NCI-H82 (cell line): Measurements from ENCODE around the gene HIP1.
A peak's percentile ranks its signal among the peaks of the same experiment; 100 is the strongest.
"Not testable (repeated sequence)": the region's sequence is repeated elsewhere in the genome, so short reads cannot be mapped to it uniquely, and the experiment has no call there.

Source experiments
- DNase-seq: peaks from one replicate; lab custom pipeline; 2025; lab: John Stamatoyannopoulos, UW

The HIP1 gene

DNA sequence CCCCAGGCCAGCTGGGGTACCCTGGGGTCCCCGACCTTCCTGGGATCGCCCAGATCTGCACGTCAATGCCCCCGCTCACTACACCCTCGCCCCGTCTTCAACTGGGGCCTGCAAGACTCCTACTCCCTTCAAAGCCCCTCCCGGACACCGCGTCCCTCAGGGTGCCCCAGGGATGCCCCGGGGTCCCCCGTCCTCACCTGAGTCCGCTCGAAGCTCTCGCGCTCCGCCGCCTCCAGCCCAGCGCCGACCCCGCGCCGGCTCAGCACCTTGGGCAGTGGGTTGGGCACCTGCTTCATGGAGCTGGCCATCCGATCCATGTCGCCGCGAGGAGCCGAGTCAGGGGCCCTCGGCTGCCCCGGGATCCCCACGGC lies at the start of gene HIP1:
Gene HIP1, minus strand, starts transcription at position 338 of the 371 bp plus-strand sequence. Its CDS starts 21 bp downstream, at position 317.
- DNase-seq, result no peak

DNA sequence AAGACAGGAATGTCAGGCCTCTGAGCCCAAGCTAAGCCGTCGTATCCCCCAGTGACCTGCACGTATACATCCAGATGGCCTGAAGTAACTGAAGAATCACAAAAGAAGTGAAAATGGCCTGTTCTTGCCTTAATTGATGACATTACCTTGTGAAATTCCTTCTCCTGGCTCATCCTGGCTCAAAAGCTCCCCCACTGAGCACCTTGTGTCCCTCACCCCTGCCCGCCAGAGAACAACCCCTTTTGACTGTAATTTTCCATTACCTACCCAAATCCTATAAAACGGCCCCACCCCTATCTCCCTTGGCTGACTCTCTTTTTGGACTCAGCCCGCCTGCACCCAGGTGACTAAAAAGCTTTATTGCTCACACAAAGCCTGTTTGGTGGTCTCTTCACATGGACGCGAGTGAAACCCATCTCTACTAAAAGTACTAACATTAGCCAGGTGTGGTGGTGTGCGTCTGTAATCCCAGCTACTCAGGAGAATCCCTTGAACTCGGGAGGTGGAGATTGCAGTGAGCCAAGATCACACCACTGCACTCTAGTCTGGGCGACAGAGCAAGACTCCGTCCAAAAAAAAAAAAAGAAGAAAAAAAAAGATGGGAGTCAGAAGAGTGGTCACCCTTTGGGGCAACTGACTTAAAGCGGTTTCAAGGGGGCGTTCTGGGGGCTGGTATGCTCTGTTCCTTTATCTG lies 49.6 kb upstream of the HIP1 start:
- DNase-seq, result peak; percentile 46

DNA sequence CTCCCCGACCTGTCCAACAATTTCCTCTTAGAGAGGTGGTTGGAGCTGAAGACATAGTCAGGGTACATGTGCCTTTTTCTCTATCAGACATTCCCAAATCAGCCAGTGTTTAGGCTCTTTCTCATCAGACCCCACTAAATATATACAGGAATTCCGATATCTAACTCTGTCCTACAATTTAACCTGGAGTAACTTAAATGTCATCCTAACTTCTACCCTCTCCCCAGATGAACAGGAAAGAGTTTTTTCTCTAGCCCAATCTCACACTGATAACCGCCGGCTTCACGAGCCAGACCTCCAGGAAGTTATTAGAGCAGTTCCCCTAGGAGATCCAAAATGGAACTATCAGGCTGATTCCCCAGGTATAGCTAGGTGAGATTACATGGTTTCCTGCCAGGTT lies 44.3 kb upstream of the HIP1 start:
- not testable (repeated sequence) for DNase-seq

DNA sequence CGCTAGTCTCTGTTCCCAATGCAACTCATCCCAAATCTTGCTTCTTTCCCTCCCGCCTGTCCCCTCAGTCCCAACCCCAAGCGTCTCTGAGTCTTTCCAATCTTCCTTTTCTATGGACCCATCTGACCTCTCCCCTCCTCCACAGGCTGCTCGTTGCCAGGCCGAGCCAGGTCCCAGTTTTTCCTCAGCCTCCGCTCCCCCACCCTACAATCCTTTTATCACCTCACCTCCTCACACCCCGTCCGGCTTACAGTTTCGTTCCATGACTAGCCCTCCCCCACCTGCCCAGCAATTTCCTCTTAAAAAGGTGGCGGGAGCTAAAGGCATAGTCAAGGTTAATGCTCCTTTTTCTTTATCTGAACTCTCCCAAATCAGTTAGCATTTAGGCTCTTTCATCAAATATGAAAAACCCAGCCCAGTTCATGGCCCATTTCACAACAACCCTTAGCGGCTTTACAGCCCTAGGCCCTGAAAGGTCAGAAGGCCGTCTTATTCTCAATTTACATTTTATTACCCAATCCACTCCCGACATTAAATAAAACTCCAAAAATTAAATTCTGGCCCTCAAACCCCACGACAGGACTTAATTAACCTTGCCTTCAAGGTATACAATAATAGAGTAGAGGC lies 42.0 kb upstream of the HIP1 start:
- peak; percentile 81 for DNase-seq

DNA sequence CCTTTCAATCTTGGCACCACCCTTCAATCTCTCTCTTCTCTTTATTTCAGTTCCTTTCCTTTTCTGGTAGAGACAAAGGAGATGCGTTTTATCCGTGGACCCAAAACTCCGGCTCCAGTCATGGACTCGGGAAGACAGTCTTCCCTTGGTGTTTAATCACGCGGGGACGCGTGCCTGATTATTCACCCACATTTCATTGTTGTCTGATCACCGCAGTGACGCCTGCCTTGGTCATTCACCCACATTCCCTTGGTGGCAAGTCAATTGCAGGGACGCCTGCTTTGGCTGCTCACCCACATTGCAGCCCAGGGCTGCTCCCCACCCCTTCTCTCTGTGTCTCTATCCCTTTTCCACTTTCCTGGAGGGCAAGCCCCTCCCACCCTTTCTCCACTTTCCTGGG lies 40.8 kb upstream of the HIP1 start:
- not testable (repeated sequence) for DNase-seq

DNA sequence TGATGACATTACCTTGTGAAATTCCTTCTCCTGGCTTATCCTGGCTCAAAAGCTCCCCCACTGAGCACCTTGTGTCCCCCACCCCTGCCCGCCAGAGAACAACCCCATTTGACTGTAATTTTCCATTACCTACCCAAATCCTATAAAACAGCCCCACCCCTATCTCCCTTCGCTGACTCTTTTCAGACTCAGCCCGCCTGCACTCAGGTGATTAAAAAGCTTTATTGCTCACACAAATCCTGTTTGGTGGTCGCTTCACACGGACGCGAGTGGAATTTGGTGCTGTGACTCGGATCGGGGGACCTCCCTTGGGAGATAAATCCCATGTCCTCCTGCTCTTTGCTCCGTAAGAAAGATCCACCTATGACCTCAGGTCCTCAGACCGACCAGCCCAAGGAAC lies 40.3 kb upstream of the HIP1 start:
- DNase-seq, result peak; percentile 32

DNA sequence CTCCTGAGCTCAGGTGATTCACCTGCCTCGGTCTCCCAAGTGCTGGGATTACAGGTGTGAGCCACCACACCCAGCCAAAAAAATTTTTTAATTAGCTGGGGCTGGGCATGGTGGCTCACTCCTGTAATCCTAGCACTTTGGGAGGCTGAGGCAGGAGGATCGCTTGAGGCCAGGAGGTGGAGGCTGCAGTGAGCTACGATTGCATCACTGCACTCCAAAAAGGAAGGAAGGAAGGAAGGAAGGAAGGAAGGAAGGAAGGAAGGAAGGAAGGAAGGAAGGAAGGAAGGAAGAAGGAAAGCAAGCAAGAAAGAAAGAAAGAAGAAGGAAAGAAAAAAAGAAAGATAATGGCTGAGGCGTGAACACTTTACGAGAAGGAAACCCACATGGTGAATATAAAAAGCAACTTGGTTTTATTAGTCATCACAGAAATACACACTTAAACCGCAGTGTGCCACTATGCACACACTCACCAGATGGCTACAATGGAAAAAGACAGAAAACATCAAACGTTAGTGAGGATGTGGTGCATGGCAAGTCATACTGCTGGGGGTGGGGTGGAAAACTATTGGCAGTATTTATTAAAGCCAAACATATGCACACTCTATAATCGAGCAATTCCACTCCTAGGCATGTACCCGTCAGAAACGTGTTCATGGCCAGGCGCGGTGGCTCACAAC lies 37.7 kb upstream of the HIP1 start:
- no peak for DNase-seq

DNA sequence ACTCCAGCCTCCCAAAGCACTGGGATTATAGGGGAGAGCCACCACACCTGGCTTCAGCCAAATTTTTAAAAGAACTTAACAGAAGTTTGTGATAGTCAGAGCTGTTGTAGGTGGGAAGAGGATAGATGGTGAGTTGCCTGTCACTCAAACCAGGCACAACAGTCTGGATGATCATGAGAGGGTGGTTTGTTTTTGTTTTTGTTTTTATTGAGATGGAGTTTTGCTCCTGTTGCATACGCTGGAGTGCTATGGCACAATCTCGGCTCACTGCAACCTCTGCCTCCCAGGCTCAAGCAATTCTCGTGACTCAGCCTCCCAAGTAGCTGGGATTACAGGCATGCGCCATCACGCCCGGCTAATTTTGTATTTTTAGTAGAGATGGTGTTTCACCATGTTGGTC lies 35.2 kb upstream of the HIP1 start:
- DNase-seq, result not testable (repeated sequence)

DNA sequence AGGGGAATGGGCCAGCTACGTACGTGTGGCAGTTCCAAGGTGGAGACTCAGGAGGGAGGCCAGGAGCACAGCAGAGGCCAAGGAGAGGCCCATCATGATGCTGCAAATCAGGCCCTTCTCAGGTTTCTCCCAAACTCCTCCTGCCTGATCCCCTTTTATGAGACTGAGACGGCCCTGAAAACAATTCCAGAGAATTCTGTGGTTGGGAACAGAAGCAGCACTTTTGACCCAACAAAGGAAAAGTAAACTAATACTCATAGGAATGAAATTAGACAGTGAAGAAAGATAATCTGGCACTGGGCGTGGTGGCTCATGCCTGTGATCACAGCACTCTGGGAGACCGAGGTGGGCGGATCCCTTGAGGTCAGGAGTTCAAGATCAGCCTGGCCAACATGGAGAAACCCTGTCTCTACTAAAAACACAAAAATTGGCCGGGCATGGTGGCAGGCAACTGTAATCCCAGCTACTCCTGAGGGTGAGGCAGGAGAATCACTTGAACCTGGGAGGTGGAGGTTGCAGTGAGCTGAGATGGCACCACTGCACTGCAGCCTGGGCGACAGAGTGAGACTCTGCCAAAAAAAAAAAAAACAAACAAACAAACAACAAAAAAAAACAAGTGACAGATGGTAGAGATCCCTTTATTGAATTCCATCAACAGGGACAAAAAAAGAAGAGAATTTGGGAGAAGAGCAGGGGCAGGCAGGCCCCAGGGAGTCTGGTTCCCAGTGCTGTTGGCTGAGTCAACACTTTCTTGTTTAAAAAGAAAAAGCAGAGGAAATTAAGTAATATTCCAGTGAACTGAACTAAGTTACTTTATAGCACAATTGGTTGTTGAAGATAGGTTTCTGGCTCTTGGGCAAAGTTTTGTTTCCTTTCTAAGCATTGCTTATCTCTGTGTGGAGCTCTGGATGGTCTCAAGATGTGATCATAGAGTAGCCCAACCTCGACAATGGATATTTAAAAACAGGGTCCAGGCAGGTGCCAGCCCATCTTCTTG lies 33.6 kb upstream of the HIP1 start, which contains the start of gene CCL26:
Gene CCL26, minus strand, starts transcription at position 131 of the 997 bp plus-strand sequence. Its CDS starts 35 bp downstream, at position 96.
- no peak for DNase-seq

DNA sequence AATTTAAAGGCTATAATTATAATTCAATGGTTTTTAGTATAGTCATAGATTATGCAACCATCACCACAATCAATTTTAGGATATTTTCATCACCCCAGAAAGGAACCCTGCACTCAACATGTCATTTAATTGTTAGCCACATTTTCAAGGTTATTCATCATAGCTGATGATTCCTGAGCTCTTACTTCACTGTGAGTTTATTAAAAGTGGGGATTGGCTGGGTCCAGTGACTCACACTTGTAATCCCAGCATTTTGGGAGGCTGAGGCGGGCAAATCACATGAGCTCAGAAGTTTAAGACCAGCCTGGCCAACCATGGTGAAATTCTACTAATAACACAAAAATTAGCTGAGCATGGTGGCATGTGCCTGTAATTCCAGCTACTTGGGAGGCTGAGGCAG lies 32.5 kb upstream of the HIP1 start:
- no peak for DNase-seq

DNA sequence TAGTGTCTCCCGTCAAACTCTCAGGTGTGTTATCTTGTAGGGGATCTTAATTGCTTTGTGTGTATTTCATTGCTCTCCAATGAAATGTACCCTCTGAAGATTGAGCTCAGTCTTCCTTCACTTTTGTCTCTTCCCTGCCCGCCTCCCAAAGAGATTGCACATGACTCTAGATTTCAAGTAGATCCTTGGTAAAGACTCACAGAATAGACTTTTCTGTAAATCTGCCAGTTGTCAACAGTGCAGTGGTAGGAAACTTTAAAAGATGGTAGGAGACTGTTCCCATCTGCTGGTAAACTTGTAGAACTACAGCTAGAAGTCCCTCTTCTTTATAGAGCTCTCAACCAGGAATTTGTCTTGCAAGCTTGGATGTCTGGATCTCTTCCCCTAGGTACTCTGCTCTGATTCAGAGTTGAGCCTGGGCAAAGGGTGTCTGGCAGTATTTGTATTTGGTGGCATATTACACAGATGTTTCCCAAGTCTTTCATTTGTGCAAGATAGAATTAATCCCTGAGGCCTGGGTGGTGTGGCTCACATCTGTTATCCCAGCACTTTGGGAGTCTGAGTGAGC lies 23.7 kb upstream of the HIP1 start:
- peak; percentile 77 for DNase-seq

DNA sequence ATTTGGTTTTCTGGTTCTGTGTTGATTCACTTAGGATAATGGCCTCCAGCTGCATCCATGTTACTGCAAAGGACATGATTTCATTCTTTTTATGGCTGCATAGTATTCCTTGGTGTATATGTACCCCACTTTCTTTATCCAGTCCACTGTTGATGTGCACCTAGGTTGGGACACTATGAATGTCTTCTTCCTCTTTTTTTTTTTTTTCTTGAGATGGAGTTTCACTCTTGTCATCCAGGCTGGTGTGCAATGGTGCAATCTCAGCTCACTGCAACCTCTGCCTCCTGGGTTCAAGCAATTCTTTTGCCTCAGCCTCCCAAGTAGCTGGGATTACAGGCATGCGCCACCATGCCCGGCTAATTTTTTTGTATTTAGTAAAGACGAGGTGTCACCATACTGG lies 23.1 kb upstream of the HIP1 start:
- DNase-seq, result not testable (repeated sequence)

DNA sequence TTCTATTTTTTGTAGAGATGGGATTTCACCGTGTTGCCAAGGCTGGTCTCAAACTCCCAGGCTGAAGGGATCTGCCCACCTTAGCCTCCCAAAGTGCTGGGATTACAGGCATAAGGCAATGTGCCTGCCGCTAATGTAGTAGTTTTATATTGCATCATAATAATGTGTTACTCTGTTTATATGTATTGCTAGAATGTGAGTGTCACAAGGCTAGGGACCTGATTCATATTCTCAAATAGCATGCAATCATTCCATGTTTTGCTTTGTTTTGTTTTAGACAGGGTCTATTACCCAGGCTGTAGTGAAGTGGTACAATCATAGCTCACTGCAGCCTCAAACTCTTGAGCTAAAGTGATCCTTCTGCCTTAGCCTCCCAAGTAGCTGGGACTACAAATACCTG lies 19.8 kb upstream of the HIP1 start:
- DNase-seq, result no peak

DNA sequence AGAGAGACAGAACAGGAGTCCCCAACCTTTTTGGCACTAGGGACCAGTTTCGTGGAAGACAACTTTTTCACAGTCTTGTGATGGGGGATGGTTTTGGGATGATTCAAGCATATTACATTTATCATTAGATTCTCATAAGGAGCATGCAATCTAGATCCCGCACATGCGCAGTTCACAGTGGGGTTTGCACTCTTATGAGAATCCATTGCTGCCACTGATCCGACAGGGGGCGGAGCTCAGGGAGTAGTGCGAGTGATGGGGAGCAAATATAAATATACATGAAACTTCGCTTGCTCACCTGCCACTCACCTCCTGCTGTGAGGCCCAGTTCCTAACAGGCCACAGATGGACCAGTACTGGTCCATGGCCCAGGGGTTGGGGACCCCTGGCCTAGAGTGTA lies 19.1 kb upstream of the HIP1 start:
- DNase-seq, result no peak

DNA sequence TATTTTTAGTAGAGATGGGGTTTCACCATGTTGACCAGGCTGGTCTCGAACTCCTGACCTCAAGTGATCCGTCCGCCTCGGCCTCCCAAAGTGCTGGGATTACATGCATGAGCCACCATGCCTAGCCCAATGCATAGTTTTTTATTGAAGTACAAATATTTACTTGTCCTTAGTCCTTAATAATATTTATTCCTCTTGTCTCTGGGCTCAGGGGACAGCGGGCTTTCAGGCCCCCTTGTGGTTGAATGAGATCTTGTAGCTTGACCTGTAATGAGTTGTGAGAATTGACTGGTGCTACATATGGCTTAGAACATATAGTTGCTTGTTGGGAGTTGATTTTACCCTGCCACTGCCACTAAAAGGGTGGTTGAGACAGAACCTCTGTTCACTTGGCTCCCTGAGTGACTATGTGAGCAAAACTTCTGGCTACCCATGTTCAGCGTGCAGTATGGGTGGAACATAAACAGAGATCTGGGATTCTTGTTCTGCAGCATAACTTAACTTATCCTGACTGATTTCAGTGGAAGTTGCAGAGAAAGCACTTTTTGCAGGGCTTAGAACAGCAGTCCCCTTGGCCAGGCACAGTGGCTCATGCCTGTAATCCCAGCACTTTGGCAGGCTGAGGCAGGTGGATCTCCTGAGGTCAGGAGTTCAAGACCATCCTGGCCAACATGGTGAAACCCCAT lies 18.4 kb upstream of the HIP1 start:
- DNase-seq, result peak; percentile 38

DNA sequence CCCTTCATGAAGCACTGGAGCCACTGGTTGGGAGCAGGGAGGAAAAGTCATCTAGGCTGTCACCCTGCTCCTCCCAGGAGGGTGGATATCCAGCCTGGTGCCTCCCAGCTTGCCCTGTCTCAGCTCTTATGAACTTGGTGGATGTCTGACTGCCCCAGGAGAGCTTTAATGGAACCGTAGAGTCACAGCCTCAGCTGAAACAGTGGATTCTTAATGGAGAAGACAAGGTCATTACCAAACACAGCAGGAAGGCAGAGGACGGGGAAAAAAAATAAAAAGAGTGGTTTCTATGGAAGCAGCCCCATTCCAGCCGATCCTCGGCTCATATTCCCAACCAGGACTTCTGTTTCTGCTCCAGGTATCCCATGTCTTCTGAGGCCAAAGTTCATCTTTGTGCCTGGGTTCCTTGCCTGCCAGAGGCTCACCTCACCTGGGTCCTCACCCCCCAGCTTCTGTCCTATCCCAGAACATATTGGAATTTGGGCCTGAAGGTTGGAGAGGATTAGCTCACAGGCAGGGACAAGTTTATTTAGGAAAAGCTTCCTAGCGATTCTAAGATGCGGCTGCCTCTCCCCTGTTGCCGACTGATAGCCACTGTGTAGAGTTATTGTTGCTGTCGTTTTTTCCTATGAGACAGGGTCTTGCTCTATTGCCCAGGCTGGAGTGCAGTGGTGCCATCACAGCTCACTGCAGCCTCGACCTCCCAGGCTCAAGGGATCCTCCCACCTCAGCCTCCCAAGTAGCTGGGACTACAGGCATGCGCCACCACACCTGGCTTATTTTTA lies 17.7 kb upstream of the HIP1 start:
- DNase-seq, result no peak

DNA sequence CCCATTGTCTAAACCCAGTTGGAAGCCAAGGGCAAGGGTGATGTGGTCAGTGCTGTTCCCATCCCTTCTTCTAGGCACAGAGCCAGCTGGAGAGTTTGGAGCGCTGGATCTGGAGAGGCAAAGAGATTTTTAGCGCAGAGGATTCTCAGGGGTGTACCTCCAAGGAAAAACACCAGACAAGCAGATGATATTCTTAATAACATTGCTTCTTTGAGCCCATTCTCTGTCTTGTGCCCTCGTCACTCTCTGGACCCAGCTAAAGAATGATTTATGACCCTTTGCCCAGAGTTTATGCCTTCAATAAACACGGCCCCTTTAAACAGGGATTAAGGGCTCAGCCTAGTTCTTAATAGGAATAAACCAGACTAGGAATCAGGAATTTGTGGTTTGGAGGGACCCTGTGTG lies 4.7 kb upstream of the HIP1 start:
- peak; percentile 85 for DNase-seq

DNA sequence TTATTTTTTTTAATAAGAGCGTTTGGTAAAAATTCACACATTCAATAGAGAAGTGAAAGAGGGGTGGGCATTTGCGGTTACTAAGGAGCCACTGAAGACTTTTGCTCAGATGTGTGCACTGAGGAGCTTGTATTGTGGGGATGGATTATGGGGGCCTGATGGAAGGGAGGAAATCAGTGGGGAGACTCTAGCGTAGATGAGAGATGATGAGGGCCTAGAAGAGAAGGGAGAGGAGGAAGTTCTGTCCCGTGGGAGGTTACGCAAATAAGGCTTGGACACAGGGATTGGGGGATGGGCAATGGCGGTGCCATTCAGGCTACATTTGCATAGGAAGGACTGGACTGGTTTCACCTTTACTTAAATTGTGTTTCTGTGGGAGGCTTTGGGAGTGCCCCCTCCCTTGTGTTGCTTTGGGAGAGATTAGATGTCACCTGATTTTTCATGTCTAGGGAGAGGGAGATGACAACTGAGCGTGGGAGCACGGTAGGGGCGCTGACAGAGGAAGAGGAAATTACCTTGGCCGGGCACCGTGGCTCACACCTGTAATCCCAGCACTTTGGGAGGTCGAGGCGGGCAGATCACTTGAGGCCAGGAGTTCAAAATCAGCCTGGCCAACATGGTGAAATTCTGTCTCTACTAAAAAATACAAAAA lies 2.2 kb upstream of the HIP1 start:
- peak; percentile 13 for DNase-seq

DNA sequence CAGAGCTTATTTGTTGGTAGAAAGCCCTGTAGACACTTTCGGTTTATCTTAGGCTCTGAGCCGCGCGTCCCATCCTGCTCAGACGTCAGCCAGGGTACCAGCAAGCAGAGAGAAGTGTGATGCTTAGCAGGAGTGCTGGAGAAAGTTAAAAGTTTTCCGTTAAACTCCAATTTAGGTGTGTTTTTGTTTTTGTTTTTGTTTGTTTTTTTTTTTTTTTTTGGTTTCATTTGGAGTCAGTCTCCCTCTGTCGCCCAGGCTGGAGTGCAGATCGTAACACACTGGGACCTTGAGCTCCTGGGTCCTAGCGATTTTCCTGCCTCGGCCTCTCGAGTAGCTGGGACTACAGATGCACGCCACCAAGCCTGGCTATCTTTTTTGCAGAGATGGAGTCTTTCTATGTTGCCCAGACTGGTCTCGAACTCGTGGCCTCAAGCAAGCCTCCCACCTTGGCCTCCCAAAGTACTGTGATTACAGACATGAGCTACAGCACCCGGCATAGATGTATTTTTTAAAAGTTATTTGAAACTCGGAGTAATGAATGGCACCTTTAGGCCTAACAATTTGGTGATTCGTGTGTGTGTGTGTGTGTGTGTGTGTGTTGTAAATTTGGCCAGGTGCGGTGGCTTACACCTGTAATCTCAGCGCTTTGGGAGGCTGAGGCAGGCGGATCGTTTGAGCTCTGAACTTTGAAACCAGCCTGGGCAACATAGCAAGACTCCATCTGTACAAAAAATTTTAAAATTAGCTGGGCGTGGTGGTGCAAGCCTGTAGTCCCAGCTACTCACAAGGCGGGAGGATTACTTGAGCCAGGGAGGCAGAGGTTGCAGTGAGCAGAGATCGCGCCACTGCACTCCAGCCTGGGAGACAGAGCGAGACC lies 1.3 kb upstream of the HIP1 start:
- no peak for DNase-seq
